NCI-H524 treated with DMSO at 0.1 percent for 48 hours (cell line): ENCODE measurements around the gene TNS2.
"Not testable (repeated sequence)": the region's sequence is repeated elsewhere in the genome, so short reads cannot be mapped to it uniquely, and the experiment has no call there.

ENCODE experiments used
- DNase-seq: peaks from one replicate; lab custom pipeline; 2025; lab: John Stamatoyannopoulos, UW

The TNS2 gene

DNA sequence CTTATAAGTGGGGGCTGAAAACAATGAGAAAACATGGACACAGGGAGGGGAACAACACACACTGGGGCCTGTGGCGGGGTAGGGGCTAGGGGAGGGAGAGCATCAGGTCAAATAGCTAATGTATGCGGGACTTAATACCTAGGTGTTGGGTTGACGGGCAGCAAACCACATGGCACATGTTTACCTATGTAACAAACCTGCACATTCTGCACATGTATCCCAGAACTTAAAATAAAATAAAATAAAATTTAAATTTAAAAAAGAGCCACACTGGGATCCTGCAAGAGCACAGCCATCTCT is 45.7 kb downstream of the TNS2 start:
- DNase-seq = not testable (repeated sequence)

DNA sequence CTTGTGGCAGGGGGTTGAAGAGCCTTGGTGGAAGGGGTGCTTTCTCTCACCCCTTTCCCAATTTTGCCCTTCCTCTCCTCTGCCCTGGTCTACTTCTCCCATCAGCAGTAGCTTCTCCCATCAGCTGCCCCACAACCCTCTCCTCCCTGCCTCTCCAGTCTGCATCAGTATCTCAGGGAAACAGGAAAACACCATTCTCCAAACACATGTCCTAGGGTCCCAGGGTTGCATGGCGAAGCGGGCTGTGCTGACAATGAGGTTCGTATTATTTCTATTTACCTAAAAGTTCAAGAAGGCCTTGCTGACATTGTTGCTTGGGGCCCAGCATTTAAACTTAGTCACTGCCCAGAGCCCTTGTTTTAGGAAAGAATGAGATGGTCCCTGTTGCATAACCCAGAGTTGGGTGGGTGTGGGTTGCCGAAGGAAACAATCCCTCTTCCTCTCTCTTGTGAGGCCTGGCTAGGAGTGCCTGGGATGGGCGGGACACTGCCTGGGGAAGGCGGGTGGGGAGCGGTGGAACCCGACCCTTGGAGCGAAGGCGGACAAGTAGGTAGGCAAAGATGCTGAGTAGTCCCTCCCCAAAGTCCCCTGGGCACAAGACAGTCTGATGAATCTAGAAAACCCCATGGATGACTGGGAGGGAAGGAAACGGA is 46.4 kb downstream of the TNS2 start:
- no peak for DNase-seq

DNA sequence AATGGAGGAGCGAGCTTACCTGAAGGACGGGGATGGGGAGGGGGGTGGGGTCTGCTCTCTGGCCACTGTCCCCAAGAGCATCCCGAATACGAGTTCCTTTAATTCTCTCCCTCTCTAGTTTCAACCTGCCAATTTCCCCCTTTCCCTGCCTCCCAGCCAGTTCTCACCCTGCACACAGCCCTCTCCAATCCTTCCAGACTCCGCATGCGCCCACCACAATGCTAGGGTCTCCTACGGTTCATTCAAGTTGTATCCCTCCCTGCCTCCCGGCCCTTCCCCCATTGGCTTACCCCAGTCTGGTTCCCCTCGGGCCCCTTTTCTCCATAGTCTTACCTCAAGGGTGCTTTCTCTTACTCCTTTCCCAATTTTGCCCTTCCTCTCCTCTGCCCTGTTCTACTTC is 46.9 kb downstream of the TNS2 start:
- no peak for DNase-seq

DNA sequence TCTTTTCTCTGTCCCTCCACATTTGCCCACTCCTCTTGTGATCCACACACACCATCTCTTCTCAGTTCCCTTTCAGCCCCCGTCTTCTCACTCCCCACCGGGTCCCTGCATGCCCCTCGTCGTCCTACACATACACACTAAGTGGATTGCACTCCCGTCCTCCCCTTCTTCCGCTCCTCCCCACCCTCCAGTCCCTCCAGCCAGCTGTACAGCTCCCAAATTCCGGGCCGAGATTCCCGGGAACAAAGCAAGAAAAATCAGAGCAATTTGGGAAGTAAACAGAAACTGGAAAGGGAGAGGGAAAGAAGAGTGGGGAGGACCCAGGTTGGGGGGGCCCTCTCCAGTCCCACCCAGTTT is 47.3 kb downstream of the TNS2 start:
- no peak for DNase-seq

DNA sequence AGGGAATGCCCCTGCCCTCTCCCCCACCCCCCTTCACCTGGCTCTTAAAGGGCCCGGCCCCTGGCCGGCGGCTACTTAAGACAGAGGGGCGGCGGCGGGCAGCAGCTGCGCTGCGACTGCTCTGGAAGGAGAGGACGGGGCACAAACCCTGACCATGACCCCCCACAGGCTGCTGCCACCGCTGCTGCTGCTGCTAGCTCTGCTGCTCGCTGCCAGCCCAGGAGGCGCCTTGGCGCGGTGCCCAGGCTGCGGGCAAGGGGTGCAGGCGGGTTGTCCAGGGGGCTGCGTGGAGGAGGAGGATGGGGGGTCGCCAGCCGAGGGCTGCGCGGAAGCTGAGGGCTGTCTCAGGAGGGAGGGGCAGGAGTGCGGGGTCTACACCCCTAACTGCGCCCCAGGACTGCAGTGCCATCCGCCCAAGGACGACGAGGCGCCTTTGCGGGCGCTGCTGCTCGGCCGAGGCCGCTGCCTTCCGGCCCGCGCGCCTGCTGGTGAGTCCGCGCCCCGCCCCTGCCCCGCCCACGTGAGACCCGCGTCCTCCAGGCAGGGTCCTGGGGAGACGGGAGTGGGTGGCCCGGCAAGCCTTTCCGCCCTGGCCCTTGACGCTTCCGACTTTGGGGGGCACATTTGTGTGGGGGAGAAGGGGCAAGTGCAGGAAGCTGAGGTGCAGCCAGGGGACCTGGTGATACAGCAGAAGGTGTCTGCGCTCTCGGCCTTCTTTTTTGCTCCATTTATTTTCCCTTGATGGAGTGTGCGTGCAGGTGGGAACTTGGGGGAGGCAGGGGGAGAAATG is 47.9 kb downstream of the TNS2 start, which contains the start of gene IGFBP6:
IGFBP6 (plus strand) TSS at position 104 of the 790 bp plus-strand sequence; CDS start at position 155, 51 bp downstream.
- no peak for DNase-seq

DNA sequence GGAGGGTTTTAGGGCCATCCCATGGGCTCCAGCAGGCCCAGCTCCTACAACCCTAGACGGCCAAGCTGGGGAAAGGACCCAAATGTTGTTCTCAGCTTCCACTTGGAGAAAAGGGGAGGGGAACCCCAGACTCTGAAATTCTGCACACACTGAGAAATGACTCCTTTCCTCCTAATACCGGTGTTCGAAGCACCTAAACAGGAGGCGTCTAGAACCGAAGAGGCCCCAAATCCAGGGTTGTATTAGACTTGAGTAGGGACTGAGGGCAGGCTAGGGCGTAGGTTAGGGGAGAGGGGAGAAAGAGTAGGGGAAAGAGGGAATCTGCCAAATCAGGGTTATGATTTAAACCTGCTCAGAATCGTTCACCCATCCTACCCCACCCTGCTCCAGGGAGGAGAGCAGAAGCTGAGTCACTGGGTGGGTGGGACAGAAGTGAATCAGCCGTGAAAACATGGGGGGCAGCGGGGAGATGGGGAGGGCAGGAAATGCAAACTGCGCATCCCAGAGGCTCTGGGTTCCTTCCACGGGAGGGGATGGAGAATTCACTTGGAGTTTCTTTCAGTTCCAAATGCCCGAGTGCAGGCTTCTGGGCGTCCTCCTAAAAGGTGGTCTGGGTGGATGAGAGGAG is 48.6 kb downstream of the TNS2 start:
- DNase-seq = no peak

DNA sequence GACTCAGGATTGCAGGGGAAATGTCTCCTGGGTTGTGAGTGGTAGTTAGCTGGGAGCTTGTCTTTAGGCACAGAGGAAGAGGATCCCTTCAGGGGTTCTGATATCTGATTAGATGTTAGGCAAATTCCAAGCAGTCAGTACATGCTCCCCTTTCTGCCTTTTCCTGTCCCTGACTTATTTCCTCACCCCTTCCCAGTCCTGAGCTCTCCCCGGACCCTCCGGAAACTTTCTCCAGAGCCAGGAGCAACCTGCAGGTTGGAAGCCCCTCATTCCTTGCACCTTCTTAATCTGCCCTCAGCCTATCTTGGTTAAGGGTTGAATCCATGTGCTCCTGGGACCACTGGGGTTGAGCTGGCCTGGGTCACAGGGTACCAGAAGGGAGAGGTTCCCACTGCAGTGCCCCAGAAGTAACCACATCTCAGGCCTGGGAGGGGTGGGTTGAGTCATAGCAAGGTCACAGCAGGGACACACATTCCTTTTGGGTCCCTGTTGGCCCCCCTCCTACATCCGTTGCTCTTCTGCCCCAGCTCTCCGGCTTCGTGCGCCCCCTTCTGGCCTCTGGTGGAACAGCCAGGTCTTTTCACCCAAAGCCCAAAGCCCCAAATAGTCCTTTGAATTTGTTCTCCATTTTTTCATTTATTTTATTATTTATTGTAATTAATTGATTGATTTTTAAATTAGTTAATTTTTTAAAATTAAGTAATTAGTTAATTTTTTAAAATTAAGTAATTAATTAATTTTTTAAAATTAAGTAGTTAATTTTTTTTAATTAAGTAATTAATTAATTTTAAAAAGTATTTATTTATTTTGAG is 49.4 kb downstream of the TNS2 start:
- no peak for DNase-seq

DNA sequence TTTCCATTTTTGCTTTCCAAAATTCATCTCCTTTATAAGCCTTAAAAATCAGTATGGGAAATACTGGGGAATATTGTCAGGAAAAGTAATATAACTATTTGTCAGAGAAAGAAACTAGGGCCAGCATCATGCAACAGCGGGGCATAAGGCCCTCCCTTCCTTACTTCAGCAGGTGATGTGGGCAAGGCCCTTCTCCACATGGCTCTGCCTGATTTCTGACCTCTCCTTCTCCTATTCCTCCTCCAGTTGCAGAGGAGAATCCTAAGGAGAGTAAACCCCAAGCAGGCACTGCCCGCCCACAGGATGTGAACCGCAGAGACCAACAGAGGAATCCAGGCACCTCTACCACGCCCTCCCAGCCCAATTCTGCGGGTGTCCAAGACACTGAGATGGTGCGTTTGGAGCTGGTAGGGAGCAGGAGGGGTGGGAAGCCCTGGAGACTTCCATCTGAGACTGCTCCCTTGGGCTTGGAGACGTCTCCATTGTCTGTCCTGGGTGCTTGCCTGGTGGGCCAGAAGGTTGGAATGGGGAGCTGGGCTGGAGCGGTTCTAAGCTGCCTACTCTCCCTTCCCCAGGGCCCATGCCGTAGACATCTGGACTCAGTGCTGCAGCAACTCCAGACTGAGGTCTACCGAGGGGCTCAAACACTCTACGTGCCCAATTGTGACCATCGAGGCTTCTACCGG is 50.7 kb downstream of the TNS2 start:
- no peak for DNase-seq

DNA sequence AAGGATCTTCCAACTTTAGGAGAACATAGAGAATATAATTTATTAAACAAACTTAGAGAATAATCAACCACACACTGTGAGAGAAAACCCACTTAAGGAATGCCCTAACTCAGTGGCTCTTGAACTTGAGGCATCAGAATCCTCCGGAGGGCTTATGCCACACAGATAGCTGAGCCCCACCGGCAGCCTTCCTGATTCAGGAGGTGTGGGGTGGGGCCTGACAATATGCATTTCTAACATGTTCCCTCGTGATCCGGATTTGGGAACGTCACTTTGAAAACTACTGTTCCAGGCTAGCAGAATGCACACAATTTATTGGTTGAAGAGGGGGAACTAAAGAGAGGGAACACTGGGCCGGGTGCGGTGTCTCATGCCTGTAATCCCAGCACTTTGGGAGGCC is 51.4 kb downstream of the TNS2 start:
- DNase-seq = no peak

DNA sequence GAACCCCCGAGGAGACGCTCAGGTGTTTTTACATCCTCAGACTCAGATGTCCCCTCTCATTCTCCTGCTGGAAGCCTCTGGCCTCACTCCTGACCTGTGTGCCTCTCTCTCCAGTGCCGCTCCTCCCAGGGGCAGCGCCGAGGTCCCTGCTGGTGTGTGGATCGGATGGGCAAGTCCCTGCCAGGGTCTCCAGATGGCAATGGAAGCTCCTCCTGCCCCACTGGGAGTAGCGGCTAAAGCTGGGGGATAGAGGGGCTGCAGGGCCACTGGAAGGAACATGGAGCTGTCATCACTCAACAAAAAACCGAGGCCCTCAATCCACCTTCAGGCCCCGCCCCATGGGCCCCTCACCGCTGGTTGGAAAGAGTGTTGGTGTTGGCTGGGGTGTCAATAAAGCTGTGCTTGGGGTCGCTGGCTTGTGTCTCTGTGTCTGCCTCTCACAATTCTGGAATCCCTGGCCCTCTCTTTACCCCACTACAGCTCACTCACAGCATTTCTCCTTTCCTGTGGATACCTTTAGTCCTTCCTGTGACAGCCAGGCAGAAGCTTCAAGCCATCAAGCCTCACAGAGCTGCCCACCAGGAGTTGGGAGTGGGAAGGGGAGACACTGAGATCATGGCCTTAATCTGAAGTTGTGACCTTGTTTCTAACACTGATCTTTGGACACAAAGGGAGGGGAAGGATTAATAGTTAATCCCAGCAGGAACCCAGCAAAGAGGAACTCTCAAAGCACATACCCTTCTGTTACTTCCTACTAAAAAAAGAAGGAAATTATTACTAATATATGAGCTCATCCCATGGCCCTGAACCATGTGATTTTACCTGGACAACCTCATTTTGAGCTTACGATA is 52.3 kb downstream of the TNS2 start:
- no peak for DNase-seq

DNA sequence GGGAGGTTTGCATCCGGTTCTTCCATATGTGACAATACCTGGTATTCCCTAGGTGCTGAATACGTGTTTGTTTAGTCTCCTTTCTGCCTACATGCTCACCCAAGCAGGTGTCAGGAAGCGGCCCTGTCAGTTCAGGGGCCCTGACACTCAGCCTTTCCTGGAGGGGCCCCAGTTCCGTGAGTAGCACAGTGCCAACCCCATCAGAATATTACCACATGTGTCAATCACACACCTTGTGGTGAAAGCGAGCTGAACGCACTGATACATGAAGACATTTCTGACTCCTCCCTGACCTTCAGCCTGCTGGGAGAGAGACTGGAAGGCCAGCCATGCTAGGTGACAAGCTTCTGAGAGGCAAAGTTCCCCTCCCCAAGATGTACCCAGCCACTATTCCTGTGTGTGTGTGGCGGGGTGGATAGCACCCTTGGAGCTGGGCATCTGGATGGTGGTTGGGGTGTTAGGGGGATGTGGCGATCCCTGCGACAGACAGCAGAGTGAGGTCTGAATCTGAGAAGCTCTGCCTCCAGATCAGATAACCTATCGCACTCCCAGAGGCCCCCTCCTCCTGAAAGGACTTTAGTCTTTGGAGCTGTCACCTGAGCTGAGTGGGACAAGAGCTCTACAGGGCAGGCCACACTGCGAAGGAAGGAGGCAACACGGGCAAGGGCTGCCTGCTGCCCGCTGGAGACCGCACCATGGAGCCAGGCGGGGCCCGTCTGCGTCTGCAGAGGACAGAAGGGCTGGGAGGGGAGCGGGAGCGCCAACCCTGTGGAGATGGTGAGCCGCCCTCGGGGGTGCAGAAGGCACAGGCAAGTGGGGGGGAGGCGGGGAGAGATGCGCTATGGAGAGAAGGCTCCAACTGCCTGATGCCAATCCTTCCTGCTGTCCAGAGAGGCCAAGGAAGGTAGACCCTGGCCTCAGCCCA is 53.3 kb downstream of the TNS2 start, which contains the start of gene SOAT2:
SOAT2 (plus strand) TSS at position 604 of the 925 bp plus-strand sequence; CDS start at position 696, 92 bp downstream.
- no peak for DNase-seq

DNA sequence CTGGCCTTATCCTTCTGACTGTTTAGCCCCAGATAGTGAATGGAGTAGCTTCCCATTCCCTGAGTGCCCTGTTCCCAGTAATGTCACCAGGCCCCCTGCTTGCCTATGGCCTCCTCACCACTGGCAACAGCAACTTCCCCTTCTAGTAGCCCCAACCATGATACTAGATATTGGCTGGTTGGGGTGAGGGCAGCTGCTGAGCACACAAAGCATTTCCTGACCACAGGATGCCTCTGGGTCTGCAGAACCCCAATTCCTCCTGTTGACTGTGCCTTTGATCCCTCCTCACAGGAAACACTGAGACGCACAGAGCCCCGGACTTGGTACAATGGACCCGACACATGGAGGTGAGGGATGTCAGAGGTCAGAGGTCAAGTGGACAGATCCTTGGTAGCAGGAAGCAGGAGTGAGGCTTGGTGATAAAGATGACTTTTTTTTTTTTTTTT is 54.0 kb downstream of the TNS2 start:
- no peak for DNase-seq

DNA sequence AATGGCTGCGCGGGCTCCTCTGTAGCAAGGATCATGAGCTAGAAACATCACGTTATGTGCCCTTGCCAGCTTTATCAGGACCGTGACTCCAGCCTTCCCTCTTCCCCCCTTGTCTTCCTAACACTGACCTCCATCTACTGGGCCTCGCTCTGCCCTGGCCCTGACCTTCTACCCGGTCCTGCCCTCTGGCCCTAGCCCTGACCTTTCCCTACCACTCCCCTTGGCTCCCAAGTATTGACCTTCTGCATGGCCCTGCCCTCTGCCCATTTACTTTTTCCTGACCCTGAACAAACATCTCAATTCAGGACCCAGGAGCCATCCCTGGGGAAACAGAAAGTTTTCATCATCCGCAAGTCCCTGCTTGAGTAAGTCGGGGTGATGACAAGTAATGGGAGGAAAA is 55.4 kb downstream of the TNS2 start:
- DNase-seq = no peak

DNA sequence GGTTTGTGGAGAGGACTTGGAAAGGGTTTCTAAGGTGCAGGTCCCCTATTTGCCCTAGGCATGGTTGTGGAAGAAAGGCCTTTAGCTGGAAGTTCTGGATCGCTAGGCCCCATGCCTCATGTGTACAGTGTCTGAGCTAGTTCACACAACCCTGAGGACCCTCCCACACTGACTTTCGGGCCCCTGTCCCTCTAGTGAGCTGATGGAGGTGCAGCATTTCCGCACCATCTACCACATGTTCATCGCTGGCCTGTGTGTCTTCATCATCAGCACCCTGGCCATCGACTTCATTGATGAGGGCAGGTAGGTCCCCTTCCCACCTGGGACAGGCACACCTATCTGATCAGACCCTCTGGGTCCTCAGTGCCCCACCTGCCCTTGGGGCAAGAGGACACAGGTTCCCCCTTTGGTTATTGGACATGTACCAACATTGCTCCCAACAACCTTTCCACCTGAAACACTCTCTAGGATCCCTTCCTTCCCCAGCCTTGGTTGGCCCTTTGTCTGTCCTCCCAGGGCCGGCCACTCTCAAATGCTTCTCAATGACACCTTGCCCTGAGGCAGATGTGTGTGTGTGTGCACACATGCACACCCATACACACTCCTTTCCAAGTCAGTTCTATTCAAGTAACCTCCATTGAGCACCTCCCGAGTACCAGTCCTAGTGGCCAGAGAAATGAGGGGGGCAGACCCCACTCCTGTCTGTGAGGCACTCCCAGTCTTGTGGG is 56.0 kb downstream of the TNS2 start:
- DNase-seq = no peak

DNA sequence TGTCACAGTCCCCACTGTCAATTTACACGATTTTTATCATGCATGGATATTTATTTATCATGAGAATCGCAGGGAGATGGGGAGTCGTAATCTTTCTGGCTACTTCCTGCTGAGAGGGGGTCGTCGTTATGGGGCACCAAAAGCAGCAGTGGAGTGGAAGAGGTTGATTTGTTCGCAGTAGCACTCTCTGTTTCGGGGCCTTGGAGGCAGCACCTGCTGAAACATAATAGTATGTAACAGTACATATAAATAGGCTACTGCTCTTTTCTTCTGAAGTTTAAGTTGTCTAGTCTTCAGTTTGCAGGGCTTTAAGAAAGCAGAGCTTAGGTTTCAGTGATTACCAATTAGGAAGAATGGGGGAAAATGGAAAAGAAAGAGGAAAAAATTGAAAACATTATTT is 57.3 kb downstream of the TNS2 start:
- no peak for DNase-seq

DNA sequence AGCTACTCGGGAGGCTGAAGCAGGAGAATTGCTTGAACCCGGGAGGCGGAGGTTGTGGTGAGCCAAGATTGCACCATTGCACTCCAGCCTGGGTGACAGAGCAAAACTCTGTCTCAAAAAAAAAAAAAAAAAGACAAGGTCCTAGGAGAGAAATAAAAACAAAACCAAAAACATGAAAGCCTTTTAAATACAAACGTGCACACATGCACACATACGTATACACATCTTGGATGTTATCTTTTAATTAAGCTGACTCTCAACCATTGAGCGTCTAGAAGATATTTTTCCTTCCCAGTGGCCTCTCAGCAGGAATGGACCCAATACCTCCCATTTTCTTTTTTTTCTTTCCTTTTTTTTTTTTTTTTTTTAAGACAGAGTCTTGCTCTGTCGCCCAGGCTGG is 62.6 kb downstream of the TNS2 start:
- DNase-seq = not testable (repeated sequence)

DNA sequence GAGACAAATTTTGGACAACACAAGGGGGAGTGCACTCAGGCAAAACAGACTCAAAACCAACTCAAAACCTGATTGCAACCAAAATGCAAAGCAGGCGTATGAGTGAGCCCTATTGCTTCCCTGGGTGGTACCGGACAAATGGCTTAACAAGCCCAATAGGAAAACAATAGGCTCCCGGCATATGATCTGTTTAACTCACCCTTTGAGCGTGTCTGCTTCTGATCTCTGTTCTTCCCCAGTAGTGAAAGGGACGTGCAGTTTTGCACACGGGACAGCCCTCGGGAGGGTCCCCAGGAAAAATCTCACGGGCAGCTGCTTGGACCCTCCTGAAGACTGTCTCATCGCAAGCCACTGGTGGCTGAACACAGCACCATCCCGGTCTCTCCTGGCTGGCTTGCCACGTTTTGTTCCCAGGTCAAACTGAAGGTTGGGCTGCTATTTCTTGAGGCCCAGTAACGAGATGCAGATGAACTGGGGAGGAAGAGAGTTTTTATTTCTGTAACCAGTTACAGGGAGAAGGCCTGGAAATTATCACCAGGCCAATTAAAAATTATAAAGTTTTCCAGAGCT is 63.4 kb downstream of the TNS2 start:
- no peak for DNase-seq

DNA sequence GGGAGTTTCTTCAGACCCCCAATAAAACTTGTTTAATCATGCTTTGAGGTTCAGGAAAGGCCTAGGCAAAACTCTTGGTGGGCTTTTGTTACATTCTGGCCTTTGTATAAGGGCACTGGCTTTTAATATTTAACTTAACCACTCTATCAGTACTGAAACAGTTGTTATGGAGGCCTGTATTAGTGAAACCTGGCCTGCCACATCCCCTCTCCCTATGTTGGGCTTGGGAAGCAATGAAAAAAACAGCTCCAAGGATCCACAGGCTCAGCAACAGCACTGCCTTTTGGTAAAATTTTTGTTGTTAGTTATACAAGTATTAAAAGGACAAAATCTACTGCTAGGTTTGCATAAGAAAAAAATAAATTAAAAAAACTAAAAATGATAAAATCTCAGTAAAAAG is 64.1 kb downstream of the TNS2 start:
- DNase-seq = no peak
